Measurements from ENCODE around the gene DLX1.

Gene DLX1

DNA sequence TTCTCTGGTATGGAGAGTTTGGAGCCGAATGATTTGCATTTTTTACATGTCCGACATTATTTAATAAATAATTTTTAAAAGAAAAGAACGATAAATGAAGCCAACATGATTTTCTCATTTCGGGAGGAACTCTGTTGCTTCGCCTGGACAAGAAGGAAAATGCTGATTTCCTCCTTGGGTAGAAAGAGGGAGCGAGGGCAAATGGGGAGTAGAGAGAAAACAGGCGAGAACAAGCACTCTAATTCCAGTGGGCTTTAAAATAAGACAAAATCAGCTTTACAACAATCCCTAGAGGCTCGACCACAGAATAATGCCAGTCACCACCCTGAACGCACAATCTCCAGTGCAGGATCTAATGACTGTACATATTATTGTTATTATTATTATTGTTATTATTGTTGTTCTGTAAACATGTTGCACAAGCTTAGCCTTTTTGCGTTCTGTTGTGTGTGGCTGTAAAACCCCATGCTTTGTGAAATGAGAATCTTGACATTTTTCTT is 3.7 kb downstream of the DLX1 start:
- no peak for TF ChIP-seq ZNF549 (tag by site-specific recombination; IDR thresholded peaks at IDR 0.05)
- TF ChIP-seq ZBTB48 (tag by site-specific recombination; IDR thresholded peaks at IDR 0.05): peak; percentile 52; the same call in 1 of the 2 replicates
- Histone ChIP-seq H3K4me1 (ENCODE audit: control insufficient read depth, insufficient read depth, low read length) (no peaks in the 10 kb centered on the region; the same call in 1 of the 2 replicates), H3K4me3 (ENCODE audit: low read depth, low read length) (no peak overlapping the region), H3K36me3 (ENCODE audit: control insufficient read depth in 2 of 2, insufficient read depth in 1 of 2, low read length in 2 of 2) (peaks cover 0 to 28% of the 10 kb centered on the region in 2 experiments; a peak in 1 of 3 replicates), H3K27ac (ENCODE audit: extremely low read depth, low read depth, low read length) (no peak overlapping the region), H3K9me3 (ENCODE audit: control insufficient read depth, insufficient read depth, low read depth, low read length) (no peaks in the 10 kb centered on the region)
- POLR2A ChIA-PET: no interaction called here
- CTCF ChIA-PET: no interaction called here

DNA sequence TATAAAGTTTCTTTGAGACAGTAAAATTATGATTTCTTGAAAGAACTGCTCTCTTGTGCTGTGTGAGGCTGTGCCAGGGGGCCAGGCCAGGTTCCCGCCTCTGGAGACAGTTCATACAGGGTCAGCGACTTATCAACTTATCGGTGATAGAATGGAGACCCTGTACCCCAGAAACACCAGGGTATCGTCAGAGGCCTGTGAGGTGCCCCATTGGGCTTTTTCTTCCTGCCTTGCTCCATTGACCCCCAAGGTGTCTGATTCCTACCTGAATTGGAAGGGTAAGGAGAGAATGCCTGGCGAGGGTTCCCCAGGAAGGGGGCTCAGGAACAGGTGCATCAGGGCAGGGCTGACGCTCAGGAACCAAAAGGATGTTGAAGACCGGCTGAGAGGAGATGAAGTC is 4.3 kb downstream of the DLX1 start:
- no peaks in the 10 kb centered on the region for H3K9me3 ChIP-seq (ENCODE audit: control insufficient read depth, insufficient read depth, low read depth, low read length)
- H3K4me1 ChIP-seq (ENCODE audit: control insufficient read depth, insufficient read depth, low read length): no peaks in the 10 kb centered on the region
- peaks cover 0 to 28% of the 10 kb centered on the region in 2 experiments; a peak in 1 of 3 replicates for H3K36me3 ChIP-seq (ENCODE audit: control insufficient read depth in 2 of 2, insufficient read depth in 1 of 2, low read length in 2 of 2)
- no peak overlapping the region for H3K4me3 ChIP-seq (ENCODE audit: low read depth, low read length)
- POLR2A ChIA-PET: interaction anchor here (1.6 kb wide), 1 partner anchor 12 kb away, joined by 5 read pairs; no protein-coding TSS in a partner anchor
- CTCF ChIA-PET: no interaction called here
- no peak overlapping the region for H3K27ac ChIP-seq (ENCODE audit: extremely low read depth, low read depth, low read length)
- TF ChIP-seq, protein P1, sequence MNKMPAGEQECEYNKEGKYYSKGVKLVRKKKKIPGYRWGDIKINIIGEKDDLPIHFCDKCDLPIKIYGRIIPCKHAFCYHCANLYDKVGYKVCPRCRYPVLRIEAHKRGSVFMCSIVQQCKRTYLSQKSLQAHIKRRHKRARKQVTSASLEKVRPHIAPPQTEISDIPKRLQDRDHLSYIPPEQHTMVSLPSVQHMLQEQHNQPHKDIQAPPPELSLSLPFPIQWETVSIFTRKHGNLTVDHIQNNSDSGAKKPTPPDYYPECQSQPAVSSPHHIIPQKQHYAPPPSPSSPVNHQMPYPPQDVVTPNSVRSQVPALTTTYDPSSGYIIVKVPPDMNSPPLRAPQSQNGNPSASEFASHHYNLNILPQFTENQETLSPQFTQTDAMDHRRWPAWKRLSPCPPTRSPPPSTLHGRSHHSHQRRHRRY (tag by site-specific recombination; IDR thresholded peaks at IDR 0.05): no peak
- TF ChIP-seq ZNF514 (tag by site-specific recombination; IDR thresholded peaks at IDR 0.05) (no peak), SCRT1 (tag by site-specific recombination; IDR thresholded peaks at IDR 0.05; ENCODE audit: borderline replicate concordance) (no peak), ZSCAN23 (tag by site-specific recombination; IDR thresholded peaks at IDR 0.05) (no peak)

DNA sequence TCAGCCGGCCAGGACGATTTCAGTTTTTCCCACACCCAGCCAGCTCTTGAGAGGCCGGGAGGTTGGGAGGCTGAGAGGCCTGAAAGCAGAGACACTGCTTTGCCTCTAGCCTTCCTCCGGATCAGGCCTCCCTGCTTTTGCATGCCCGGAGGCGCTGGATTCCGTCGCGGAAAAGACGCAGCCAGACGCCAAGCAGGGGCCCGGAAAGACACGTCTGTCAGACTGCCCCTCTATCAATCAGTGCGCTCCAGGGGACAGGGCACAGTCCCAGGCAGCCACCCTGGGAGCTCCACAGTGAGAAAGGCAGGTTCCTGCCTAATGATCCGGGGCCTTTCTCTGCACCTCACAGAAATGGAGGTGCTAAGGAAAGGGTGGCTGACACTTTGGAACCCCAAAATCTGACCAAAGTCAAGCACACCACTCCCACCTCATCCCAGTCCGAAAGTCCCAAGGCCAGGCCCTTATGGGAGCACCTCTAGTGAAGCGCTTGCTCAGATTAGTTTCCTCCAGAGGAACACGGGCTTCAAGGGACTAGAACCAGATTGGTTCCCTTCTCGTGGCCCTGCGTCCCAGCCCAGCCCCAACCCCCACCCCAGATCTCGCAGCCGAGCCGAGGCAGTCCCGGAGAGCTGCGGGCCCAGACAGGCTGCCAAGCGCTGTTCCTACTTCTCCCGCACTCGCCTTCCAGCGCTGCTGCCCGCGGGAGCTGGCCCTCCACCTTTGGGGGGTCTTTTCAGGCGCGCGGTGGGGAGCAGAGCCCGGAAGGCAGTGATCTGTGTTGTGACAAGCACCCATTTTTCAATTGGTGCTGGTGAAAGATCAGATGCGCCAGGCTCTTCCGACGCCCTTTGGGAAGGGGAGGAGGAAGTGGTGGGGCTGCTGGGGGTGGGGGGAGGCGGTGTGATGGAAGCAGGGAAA is 5.0 kb downstream of the DLX1 start:
- H3K9me3 ChIP-seq (ENCODE audit: control insufficient read depth, insufficient read depth, low read depth, low read length): no peaks in the 10 kb centered on the region
- no peak overlapping the region for H3K4me3 ChIP-seq (ENCODE audit: low read depth, low read length)
- ChIA-PET POLR2A (interaction anchor here (1.6 kb wide), 1 partner anchor 12 kb away, joined by 5 read pairs; no protein-coding TSS in a partner anchor), CTCF (interaction anchor here (0.7 kb wide), 1 partner anchor 89 kb away, joined by 3 read pairs; no protein-coding TSS in a partner anchor)
- no peaks in the 10 kb centered on the region for H3K4me1 ChIP-seq (ENCODE audit: control insufficient read depth, insufficient read depth, low read length)
- H3K36me3 ChIP-seq (ENCODE audit: control insufficient read depth in 2 of 2, insufficient read depth in 1 of 2, low read length in 2 of 2): peaks cover 0 to 28% of the 10 kb centered on the region in 2 experiments; a peak in 1 of 3 replicates
- H3K27ac ChIP-seq (ENCODE audit: extremely low read depth, low read depth, low read length): no peak overlapping the region
- no peak for TF ChIP-seq ZNF10 (tag by site-specific recombination; IDR thresholded peaks at IDR 0.05)
- no peak for TF ChIP-seq ZNF654 (tag by site-specific recombination; IDR thresholded peaks at IDR 0.05; ENCODE audit: low read depth)
- TF ChIP-seq, protein P2, sequence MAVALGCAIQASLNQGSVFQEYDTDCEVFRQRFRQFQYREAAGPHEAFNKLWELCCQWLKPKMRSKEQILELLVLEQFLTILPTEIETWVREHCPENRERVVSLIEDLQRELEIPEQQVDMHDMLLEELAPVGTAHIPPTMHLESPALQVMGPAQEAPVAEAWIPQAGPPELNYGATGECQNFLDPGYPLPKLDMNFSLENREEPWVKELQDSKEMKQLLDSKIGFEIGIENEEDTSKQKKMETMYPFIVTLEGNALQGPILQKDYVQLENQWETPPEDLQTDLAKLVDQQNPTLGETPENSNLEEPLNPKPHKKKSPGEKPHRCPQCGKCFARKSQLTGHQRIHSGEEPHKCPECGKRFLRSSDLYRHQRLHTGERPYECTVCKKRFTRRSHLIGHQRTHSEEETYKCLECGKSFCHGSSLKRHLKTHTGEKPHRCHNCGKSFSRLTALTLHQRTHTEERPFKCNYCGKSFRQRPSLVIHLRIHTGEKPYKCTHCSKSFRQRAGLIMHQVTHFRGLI (tag by site-specific recombination; IDR thresholded peaks at IDR 0.05): no peak
- no peak for TF ChIP-seq PRDM1 (tag by site-specific recombination; IDR thresholded peaks at IDR 0.05)
- TF ChIP-seq ZNF792 (tag by site-specific recombination; IDR thresholded peaks at IDR 0.05): no peak
- TF ChIP-seq ZNF76 (tag by site-specific recombination; IDR thresholded peaks at IDR 0.05; ENCODE audit: borderline replicate concordance, low read depth): no peak
- TF ChIP-seq, protein P1 (tag by site-specific recombination; IDR thresholded peaks at IDR 0.05): no peak
- TF ChIP-seq ZNF157 (tag by site-specific recombination; IDR thresholded peaks at IDR 0.05): no peak
- TF ChIP-seq SP3 (tag by site-specific recombination; IDR thresholded peaks at IDR 0.05): no peak
- TF ChIP-seq SALL2 (tag by site-specific recombination; IDR thresholded peaks at IDR 0.05; ENCODE audit: borderline replicate concordance): no peak
- TF ChIP-seq, protein P3, sequence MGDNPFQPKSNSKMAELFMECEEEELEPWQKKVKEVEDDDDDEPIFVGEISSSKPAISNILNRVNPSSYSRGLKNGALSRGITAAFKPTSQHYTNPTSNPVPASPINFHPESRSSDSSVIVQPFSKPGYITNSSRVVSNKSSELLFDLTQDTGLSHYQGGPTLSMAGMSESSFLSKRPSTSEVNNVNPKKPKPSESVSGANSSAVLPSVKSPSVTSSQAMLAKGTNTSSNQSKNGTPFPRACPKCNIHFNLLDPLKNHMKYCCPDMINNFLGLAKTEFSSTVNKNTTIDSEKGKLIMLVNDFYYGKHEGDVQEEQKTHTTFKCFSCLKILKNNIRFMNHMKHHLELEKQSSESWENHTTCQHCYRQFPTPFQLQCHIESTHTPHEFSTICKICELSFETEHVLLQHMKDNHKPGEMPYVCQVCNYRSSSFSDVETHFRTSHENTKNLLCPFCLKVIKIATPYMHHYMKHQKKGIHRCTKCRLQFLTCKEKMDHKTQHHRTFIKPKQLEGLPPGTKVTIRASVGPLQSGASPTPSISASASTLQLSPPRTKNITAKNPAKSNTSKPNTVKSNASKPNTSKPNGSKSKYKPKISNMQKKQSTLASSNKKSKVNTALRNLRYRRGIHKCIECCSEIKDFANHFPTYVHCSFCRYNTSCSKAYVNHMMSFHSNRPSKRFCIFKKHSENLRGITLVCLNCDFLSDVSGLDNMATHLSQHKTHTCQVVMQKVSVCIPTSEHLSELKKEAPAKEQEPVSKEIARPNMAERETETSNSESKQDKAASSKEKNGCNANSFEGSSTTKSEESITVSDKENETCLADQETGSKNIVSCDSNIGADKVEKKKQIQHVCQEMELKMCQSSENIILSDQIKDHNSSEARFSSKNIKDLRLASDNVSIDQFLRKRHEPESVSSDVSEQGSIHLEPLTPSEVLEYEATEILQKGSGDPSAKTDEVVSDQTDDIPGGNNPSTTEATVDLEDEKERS (tag by site-specific recombination; IDR thresholded peaks at IDR 0.05): no peak
- TF ChIP-seq, protein P4, sequence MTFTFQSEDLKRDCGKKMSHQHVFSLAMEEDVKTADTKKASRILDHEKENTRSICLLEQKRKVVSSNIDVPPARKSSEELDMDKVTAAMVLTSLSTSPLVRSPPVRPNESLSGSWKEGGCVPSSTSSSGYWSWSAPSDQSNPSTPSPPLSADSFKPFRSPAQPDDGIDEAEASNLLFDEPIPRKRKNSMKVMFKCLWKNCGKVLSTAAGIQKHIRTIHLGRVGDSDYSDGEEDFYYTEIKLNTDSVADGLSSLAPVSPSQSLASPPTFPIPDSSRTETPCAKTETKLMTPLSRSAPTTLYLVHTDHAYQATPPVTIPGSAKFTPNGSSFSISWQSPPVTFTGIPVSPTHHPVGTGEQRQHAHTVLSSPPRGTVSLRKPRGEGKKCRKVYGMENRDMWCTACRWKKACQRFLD (tag by site-specific recombination; IDR thresholded peaks at IDR 0.05): no peak
- TF ChIP-seq, protein P5, sequence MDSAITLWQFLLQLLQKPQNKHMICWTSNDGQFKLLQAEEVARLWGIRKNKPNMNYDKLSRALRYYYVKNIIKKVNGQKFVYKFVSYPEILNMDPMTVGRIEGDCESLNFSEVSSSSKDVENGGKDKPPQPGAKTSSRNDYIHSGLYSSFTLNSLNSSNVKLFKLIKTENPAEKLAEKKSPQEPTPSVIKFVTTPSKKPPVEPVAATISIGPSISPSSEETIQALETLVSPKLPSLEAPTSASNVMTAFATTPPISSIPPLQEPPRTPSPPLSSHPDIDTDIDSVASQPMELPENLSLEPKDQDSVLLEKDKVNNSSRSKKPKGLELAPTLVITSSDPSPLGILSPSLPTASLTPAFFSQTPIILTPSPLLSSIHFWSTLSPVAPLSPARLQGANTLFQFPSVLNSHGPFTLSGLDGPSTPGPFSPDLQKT (IDR thresholded peaks at IDR 0.05; ENCODE audit: borderline replicate concordance, low read depth, low read length): no peak
- TF ChIP-seq REPIN1 (tag by site-specific recombination; IDR thresholded peaks at IDR 0.05; ENCODE audit: low read depth): no peak
